Lower leg skin (tissue), 3 donors: ENCODE measurements around the gene WIPF2.

Experiments
- CTCF ChIP-seq, 3 donors: fragments of 450-650 bp; IDR thresholded peaks; one replicate each; pipeline ENCODE4 v1.5.1; 2016; ENCODE audit warnings: antibody characterized with exemption in 3 of 3, mild to moderate bottlenecking in 3 of 3, moderate library complexity in 2 of 3
- POLR2A ChIP-seq, 2 donors: fragments of 450-650 bp; IDR thresholded peaks; one replicate each; pipeline ENCODE4 v1.6.1; 2016 to 2017; ENCODE audit warnings: antibody characterized with exemption in 2 of 2, mild to moderate bottlenecking in 1 of 2, moderate library complexity in 1 of 2

GRCh38 chr17:40307740-40308239 is 88.7 kb downstream of the WIPF2 start:
- TF ChIP-seq POLR2A (IDR thresholded peaks at IDR 0.05), result no peak
- no peak for TF ChIP-seq CTCF (IDR thresholded peaks at IDR 0.05)
